Measurements from ENCODE around the gene AVP.
"Not testable (repeated sequence)": the region's sequence is repeated elsewhere in the genome, so short reads cannot be mapped to it uniquely, and the experiment has no call there.

AVP gene

DNA sequence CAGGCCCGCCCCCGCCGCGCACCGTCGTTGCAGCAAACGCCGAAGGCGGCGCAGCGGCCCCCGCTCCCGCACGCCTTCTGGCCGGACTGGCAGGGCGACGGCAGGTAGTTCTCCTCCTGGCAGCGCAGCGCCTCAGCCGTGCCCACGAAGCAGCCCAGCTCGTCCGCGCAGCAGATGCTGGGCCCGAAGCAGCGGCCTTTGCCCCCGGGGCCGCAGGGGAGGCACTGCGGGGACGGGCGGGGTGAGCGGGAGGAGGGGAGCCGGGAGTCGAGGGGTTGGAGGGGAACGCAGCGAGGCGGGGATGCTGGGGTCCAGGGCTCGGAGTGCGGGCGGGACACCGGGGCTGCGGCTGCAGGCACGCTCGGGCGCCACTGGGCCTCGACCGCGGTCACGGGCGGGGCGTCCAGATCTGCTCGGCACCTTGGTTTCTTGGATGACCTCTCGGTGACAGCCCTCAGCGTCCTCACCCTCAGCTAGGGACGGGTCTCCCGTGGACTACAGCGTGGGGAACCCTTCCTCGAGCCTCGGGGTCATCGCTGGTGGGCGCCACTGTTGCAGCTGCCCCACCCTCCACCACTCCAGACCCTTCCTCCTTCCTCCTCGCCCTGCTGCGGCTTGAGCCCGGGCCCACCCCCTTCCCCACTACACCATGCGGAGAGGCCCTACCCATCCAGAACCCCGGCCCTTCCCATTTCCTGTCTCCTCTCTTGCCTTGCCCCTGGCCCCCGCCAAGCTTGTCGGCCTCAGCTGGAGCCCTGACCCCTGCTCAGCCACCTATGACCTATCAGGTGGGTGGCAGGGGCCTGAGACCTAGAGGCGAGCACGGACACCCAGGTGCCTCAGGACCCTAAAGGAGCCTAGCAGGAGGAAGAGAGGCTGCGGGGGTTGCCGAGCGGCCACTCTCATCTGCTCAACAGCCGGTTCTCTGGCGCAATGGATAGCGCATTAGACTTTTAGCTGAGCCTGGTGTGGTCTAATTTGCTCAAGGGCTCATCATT lies 1.3 kb downstream of the AVP start:
- no peak for DNase-seq (ENCODE audit: low read depth)

DNA sequence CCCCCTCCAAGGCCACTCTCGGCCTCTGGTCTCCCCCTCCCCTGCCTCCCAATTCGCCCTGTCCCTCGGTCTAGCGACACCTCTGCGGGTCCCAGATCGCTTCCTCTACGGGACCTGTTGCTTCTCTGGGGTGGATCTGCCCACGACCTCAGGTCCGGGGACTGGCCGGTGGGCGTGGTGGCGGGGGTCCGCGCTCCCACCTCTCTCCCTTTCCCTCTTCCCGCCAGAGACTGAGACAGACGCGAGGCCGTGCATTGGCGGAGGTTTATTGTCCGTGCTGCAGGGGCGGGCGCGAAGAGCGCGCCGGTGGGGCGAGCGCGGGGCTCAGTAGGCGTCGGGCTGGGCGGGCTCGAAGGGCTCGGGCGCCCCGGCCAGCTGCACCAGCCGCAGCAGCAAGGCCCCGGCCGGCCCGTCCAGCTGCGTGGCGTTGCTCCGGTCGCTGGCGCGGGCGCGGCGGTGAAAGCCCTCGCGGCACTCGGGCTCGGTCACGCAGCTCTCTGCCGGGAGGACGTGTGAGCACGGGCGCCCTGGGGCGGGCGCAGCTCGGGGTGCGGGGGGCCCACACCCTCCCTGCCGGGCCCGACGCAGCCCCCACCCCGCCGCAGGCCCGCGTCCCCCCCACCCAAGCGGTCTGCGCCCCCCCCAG lies 2.1 kb downstream of the AVP start:
- DNase-seq (ENCODE audit: low read depth), result no peak

DNA sequence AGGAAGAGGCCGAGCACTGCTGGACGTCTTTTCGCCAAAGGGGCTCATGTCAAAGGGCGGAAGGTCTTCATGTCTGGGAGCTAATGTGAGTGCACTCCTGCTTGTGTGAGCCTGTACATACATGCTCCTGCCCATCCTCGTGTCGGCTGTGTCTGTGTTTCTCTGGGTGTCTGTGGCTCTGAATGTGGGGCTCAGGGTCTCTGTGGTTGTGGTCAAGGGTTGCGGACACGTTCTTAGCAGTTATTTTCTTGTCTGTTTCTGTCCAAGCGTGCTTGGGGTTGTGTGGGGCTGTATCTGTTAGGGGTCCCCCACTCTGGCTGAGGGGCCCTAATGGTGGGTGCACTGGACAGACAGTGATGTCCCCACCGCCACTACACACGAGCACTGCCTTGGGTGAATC lies 2.9 kb downstream of the AVP start:
- DNase-seq (ENCODE audit: low read depth), result no peak

- no peak for DNase-seq (ENCODE audit: low read depth)
These were observed 3.6 kb downstream of the AVP start for GRCh38 chr20:3080939-3081388.

- no peak for DNase-seq (ENCODE audit: low read depth)
These were observed 6.8 kb downstream of the AVP start for GRCh38 chr20:3077618-3078134.

- DNase-seq (ENCODE audit: low read depth), result not testable (repeated sequence)
These were observed 9.2 kb downstream of the AVP start for GRCh38 chr20:3075315-3075714.

GRCh38 chr20:3074812-3075211 lies 9.7 kb downstream of the AVP start:
- DNase-seq (ENCODE audit: low read depth), result no peak

- not testable (repeated sequence) for DNase-seq (ENCODE audit: low read depth)
These were observed 11.3 kb downstream of the AVP start for GRCh38 chr20:3073251-3073643.

DNA sequence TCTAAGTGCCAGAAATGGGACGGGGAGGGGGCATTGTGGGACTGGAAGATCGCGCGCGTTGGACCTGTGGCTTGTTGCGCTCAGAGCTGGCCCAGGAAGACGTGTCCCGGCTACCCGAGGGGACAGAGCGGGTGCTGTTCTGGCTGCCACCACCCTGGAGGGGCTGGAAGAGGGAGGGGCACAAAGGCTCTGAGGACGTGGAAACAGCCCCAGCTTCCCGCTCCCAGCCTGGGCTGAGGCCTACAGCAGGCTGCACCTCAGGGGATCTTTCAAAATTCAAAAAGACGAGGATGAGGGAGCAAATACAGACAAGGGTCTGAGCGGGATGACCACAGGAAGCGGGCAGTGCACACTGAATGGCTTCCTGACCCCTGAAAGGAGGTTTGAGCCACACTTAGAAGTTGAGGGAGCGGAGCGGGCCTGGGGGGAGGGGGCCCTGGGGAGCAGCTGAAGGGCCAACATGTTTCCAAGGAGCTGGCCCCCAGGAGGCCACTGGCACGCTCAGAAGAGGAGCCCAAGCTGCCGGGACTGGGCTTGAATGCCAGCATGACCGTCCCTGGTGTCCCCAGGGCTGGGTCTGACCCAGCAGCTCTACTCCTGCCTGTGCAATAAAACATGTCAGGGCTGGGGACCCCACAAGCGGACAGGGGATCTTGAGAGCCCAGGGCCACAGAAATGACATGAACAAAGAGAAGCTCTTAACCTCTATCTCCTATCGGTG lies 11.8 kb downstream of the AVP start:
- DNase-seq (ENCODE audit: low read depth), result no peak

DNA sequence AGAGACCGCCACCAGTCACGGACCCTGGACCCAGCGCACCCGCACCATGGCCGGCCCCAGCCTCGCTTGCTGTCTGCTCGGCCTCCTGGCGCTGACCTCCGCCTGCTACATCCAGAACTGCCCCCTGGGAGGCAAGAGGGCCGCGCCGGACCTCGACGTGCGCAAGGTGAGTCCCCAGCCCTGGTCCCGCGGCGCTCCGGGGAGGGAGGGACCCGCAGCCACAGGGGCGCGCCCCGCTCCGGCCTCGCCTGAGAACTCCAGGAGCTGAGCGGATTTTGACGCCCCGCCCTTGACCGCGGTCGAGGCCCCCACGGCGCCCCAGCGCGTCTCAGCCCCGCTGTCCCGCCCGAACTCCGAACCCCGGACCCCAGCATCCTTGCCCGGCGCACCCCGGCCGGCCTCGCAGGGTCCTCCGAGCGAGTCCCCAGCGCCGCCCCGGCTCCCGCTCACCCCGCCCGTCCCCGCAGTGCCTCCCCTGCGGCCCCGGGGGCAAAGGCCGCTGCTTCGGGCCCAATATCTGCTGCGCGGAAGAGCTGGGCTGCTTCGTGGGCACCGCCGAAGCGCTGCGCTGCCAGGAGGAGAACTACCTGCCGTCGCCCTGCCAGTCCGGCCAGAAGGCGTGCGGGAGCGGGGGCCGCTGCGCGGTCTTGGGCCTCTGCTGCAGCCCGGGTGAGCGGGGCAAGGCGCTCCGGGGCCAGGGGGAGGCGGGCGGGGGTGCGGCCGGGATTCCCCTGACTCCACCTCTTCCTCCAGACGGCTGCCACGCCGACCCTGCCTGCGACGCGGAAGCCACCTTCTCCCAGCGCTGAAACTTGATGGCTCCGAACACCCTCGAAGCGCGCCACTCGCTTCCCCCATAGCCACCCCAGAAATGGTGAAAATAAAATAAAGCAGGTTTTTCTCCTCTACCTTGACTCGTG lies 12.7 kb downstream of the AVP start, which contains the start of gene OXT:
TSS of gene OXT (plus strand) at position 11 of the 920 bp plus-strand sequence. CDS start at position 47, 36 bp downstream.
- peak; percentile 63 for DNase-seq (ENCODE audit: low read depth)

DNA sequence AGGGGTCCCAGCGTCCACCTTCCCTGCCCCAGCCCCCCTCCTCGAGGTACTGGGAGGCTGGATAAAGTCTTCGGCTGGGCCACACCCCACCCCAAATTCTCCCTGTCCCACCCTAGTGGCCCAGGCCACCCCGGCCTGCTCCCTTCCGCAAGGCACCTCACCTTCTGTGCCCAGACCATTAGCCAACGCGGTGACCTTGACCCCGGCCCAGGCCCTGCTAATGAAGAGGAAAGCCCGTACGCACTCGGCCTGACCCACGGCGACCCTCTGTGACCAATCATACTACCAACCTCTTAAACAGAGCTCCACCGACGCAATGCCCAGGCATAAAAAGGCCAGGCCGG lies 13.3 kb downstream of the AVP start:
- DNase-seq (ENCODE audit: low read depth), result no peak

- no peak for DNase-seq (ENCODE audit: low read depth)
These were observed 13.8 kb downstream of the AVP start for GRCh38 chr20:3070725-3071124.

GRCh38 chr20:3068986-3069900 lies 15.3 kb downstream of the AVP start:
- DNase-seq (ENCODE audit: low read depth), result no peak

DNA sequence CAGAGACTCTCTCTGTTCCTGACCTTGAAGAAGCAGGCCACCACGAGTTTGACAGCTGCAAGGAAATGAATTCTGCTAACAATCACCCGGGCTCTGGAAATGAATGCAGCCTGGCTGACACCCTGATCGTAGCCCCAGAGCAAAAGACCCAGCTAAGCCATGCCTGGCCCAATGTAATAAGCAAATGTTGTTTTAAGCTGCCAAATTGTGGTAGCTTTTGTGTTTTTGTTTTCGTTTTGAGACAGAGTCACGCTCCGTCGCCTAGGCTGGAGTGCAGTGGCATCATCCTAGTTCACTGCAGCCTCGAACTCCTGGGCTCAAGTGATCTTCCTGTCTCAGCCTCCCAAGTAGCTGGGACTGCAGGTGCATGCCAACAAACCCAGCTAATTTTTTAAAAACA lies 16.4 kb downstream of the AVP start:
- DNase-seq (ENCODE audit: low read depth), result no peak

GRCh38 chr20:3067139-3068014 lies 17.1 kb downstream of the AVP start:
- DNase-seq (ENCODE audit: low read depth), result no peak

DNA sequence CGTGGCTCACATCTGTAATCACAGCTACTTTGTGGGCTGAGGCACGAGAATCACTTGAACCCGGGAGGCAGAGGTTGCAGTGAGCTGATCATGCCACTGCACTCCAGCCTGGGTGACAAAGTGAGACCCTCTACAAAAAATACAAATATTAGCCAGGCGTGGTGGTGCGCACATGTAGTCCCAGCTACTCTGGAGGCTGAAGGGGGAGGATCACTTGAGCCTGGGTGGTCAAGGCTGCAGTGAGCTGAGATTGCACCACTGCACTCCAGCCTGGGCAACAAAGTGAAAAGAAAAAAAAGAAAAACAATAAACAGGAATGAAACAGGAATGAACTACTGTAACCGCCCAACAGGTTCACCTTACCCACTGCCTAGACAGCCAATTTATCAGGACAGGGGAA lies 20.4 kb downstream of the AVP start:
- not testable (repeated sequence) for DNase-seq (ENCODE audit: low read depth)

DNA sequence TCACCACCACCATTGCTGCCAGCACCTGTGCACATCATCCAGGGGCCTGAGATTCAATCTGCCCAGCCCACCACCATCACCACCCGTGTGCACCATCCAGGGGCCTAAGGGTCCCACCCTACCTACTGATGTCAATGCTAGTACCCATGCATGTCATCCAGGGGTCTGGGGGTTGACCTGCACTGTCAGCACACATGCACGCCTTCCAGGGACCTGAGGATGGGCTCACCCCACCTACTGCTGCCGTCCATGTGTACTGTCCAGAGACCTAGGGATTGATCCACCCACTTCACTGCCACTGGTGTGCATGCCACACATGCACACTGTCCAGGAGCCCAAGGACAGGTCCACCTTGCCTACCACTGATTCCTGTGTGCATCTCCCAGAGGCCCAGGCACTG lies 25.0 kb downstream of the AVP start:
- no peak for DNase-seq (ENCODE audit: low read depth)

- DNase-seq (ENCODE audit: low read depth), result no peak
These were observed 33.0 kb downstream of the AVP start for GRCh38 chr20:3051385-3052019.
